Stimulated activated naive CD8-positive, alpha-beta T cell treated with anti-CD3 and anti-CD28 coated beads, Interleukin-15, Interleukin-2, amounts not matched to agents 100 ng/mL and 50 ng/mL, for 24 hours (primary cell): Measurements from ENCODE around the gene NCAPG2.

Experiments used
- H3K27ac Mint-ChIP-seq: one replicate; pipeline ENCODE4 v1.8.0; 2021; ENCODE audit warnings: mild to moderate bottlenecking, mixed read lengths
- H3K27me3 Mint-ChIP-seq: one replicate; pipeline ENCODE4 v1.8.0; 2021; ENCODE audit warnings: mixed read lengths
- H3K36me3 Mint-ChIP-seq: one replicate; pipeline ENCODE4 v1.8.0; 2021; ENCODE audit warnings: low read depth, mixed read lengths
- H3K4me1 Mint-ChIP-seq: one replicate; pipeline ENCODE4 v1.8.0; 2021; ENCODE audit warnings: low read depth, mixed read lengths
- H3K4me3 Mint-ChIP-seq: one replicate; pipeline ENCODE4 v1.8.0; 2021; ENCODE audit warnings: mild to moderate bottlenecking, mixed read lengths
- H3K9me3 Mint-ChIP-seq: one replicate; pipeline ENCODE4 v1.8.0; 2021; ENCODE audit warnings: mixed read lengths

NCAPG2 gene

GRCh38 chr7:158620418-158620817, 84.2 kb downstream of the NCAPG2 start:
- Mint-ChIP-seq H3K4me1 (no peaks in the 10 kb centered on the region), H3K4me3 (no peak overlapping the region), H3K27ac (no peak overlapping the region), H3K36me3 (peaks cover 42% of the 10 kb centered on the region), H3K27me3 (no peaks in the 10 kb centered on the region), H3K9me3 (no peaks in the 10 kb centered on the region)

DNA sequence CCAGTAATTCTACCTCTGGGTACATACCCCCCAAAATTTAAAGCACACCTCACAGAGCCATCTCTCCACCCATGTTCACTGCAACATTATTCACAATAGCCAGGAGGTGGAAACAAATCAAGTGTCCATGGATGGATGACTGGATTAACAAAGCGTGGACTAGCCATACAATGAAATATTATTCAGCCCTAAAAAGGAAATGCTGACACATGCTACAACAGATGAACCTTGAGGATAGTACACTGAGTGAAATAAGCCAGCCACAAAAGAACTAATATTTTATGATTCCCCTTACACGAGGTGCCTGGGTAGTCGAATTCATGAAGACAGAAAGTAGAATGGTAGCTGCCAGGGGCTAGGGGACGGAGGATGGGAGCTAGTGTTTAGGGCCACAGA, 85.9 kb downstream of the NCAPG2 start:
- no peaks in the 10 kb centered on the region for H3K9me3 Mint-ChIP-seq
- no peak overlapping the region for H3K27ac Mint-ChIP-seq
- peaks cover under 1% of the 10 kb centered on the region for H3K4me1 Mint-ChIP-seq
- H3K4me3 Mint-ChIP-seq: no peak overlapping the region
- H3K27me3 Mint-ChIP-seq: no peaks in the 10 kb centered on the region
- peaks cover 31% of the 10 kb centered on the region for H3K36me3 Mint-ChIP-seq

DNA sequence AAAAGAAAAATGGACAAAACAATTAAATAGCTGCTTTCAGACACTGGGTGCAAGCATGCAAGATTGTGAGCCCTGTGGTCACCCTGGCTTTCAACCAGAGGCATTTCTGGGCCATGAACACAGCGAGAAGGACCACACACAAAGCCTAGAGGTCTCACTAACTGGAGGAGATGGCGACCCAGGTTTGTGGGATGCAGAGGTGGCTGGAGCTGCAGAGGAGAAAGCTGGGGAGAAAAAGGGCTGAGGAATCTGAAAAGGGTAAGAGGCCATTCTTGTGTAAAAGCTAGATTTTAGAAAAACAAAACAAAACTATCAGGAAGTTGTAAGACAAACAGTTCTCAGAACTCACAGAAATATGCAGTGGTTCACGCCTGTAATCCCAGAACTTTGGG, 86.9 kb downstream of the NCAPG2 start:
- no peaks in the 10 kb centered on the region for H3K27me3 Mint-ChIP-seq
- H3K4me1 Mint-ChIP-seq: peaks cover 11% of the 10 kb centered on the region
- H3K36me3 Mint-ChIP-seq: peaks cover 24% of the 10 kb centered on the region
- H3K4me3 Mint-ChIP-seq: no peak overlapping the region
- H3K9me3 Mint-ChIP-seq: no peaks in the 10 kb centered on the region
- H3K27ac Mint-ChIP-seq: no peak overlapping the region

GRCh38 chr7:158616050-158616449, 88.6 kb downstream of the NCAPG2 start:
- peaks cover 28% of the 10 kb centered on the region for H3K36me3 Mint-ChIP-seq
- peaks cover 22% of the 10 kb centered on the region for H3K4me1 Mint-ChIP-seq
- H3K27ac Mint-ChIP-seq: no peak overlapping the region
- H3K27me3 Mint-ChIP-seq: no peaks in the 10 kb centered on the region
- H3K9me3 Mint-ChIP-seq: no peaks in the 10 kb centered on the region
- no peak overlapping the region for H3K4me3 Mint-ChIP-seq

DNA sequence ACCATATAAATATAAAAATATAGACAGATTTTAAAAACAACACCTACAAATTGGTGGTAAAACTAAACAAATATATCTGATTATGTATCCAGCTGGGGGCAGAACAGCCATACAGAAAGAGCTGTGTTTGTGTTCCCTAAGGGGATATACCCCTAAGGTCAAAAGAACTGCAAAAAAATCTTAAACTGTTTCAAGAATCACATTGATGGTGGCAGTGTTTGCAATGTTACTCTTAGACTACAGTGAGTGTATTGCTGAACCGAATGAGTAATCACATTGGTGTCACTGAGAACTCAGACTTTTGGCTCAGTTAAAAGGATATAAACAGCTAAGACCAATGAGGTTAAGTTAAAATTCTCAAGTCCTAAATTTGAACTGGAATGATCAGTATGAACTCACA, 89.9 kb downstream of the NCAPG2 start:
- no peak overlapping the region for H3K27ac Mint-ChIP-seq
- H3K4me1 Mint-ChIP-seq: peaks cover 22% of the 10 kb centered on the region
- H3K36me3 Mint-ChIP-seq: peaks cover 34% of the 10 kb centered on the region
- no peaks in the 10 kb centered on the region for H3K27me3 Mint-ChIP-seq
- no peak overlapping the region for H3K4me3 Mint-ChIP-seq
- H3K9me3 Mint-ChIP-seq: no peaks in the 10 kb centered on the region

- Mint-ChIP-seq H3K4me1 (peaks cover 22% of the 10 kb centered on the region), H3K36me3 (peaks cover 31% of the 10 kb centered on the region), H3K27me3 (no peaks in the 10 kb centered on the region), H3K27ac (no peak overlapping the region), H3K9me3 (no peaks in the 10 kb centered on the region), H3K4me3 (no peak overlapping the region)
Measured at GRCh38 chr7:158613481-158613880, 91.1 kb downstream of the NCAPG2 start.

- no peak overlapping the region for H3K27ac Mint-ChIP-seq
- no peak overlapping the region for H3K4me3 Mint-ChIP-seq
- peaks cover 37% of the 10 kb centered on the region for H3K36me3 Mint-ChIP-seq
Measured at GRCh38 chr7:158612546-158612945, 92.1 kb downstream of the NCAPG2 start.

GRCh38 chr7:158611541-158611940, 93.1 kb downstream of the NCAPG2 start:
- Mint-ChIP-seq H3K27ac (no peak overlapping the region), H3K9me3 (no peaks in the 10 kb centered on the region), H3K27me3 (no peaks in the 10 kb centered on the region), H3K36me3 (peaks cover 36% of the 10 kb centered on the region), H3K4me3 (no peak overlapping the region), H3K4me1 (peaks cover 22% of the 10 kb centered on the region)

More at GRCh38 chr7:158612546-158612945, 92.1 kb downstream of the NCAPG2 start:
- H3K4me1 Mint-ChIP-seq: peaks cover 22% of the 10 kb centered on the region
- no peaks in the 10 kb centered on the region for H3K27me3 Mint-ChIP-seq
- no peaks in the 10 kb centered on the region for H3K9me3 Mint-ChIP-seq

GRCh38 chr7:158609313-158609974, 95.2 kb downstream of the NCAPG2 start:
- Mint-ChIP-seq H3K27ac (no peak overlapping the region), H3K27me3 (no peaks in the 10 kb centered on the region), H3K4me1 (peaks cover 22% of the 10 kb centered on the region), H3K4me3 (no peak overlapping the region), H3K36me3 (peaks cover 36% of the 10 kb centered on the region), H3K9me3 (no peaks in the 10 kb centered on the region)

DNA sequence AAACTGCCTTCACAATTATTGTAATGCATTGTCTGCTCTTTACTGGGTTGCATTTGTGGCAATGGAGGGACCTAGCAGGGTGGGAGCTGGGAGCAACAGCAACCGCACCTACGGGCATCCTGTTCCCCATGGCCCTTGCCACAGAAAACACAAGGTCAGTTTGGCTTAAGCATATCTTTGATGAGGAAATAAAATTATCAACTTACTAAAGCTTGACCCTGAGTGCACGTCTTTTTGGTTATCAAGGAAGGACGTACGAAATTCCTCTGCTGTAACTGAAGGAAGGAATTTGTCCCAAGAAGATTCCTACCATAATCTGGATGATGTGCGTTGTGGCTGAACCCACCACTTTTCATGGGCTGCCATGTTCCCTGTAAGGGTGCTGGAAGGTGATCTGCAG, 97.0 kb downstream of the NCAPG2 start:
- H3K27me3 Mint-ChIP-seq: no peaks in the 10 kb centered on the region

DNA sequence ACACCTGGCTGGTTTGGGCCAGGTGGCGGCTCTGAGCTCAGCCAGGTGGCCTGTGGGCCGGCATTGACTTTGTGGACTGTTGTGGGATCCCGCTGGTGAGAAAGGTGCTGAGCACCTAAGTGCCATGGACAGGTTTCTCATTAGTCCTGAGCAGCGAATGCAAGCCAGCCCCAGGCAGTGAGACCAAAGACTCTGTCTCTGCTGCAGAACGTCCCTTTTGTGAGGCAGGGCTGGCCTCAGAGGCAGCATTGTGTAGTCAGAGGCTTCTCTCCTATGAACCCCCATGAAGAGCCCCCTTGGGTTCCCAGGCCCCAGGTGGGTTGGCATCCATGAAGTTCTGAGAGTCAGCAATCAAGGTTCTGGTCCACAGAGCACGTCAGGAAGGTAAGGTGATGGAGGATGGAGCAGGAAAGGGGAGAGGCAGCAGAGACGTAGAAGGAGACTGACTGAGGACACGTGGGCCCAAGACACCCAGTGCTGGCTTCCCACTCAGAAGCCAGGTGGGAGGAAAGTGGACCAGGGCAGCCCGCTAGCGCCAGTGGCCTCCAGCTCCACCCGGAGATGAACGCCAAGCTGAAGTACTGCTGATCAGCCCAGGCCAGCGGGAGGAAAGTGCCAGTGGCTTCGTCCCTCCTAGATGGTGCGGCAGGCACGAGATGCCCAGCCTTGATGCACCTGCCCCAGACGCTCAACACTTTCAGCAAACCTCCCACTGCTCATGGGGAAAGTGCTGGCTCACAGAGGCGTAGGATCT, 97.8 kb downstream of the NCAPG2 start:
- peaks cover 6% of the 10 kb centered on the region for H3K4me1 Mint-ChIP-seq
- H3K36me3 Mint-ChIP-seq: peaks cover 27% of the 10 kb centered on the region
- no peaks in the 10 kb centered on the region for H3K9me3 Mint-ChIP-seq
- H3K4me3 Mint-ChIP-seq: no peak overlapping the region
- H3K27me3 Mint-ChIP-seq: no peaks in the 10 kb centered on the region
- H3K27ac Mint-ChIP-seq: no peak overlapping the region

More for the DNA sequence above, 97.0 kb downstream of the NCAPG2 start:
- Mint-ChIP-seq H3K9me3 (no peaks in the 10 kb centered on the region), H3K36me3 (peaks cover 32% of the 10 kb centered on the region), H3K4me3 (no peak overlapping the region), H3K27ac (no peak overlapping the region), H3K4me1 (peaks cover 13% of the 10 kb centered on the region)

DNA sequence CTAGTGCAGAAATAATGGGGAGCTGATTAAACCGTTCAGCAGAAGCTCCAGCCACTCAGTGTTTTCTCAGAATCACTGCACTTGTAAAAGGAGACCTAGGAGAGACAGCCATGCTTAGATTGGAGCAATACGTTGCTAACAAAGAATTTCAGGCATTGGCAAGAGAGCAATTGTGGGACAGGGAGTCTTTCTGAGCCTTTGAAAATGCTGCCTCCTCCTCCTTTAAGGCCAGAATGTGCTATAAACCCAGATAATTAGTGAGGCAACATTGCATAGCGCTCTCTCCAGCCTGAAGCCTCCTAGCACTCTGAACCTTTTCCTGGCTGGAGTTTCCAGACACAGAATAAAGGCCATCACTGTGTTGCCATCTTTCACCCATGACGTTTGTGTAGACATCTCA, 98.5 kb downstream of the NCAPG2 start:
- Mint-ChIP-seq H3K27me3 (no peaks in the 10 kb centered on the region), H3K9me3 (no peaks in the 10 kb centered on the region), H3K4me1 (peaks cover 4% of the 10 kb centered on the region), H3K36me3 (peaks cover 27% of the 10 kb centered on the region), H3K4me3 (no peak overlapping the region), H3K27ac (no peak overlapping the region)

DNA sequence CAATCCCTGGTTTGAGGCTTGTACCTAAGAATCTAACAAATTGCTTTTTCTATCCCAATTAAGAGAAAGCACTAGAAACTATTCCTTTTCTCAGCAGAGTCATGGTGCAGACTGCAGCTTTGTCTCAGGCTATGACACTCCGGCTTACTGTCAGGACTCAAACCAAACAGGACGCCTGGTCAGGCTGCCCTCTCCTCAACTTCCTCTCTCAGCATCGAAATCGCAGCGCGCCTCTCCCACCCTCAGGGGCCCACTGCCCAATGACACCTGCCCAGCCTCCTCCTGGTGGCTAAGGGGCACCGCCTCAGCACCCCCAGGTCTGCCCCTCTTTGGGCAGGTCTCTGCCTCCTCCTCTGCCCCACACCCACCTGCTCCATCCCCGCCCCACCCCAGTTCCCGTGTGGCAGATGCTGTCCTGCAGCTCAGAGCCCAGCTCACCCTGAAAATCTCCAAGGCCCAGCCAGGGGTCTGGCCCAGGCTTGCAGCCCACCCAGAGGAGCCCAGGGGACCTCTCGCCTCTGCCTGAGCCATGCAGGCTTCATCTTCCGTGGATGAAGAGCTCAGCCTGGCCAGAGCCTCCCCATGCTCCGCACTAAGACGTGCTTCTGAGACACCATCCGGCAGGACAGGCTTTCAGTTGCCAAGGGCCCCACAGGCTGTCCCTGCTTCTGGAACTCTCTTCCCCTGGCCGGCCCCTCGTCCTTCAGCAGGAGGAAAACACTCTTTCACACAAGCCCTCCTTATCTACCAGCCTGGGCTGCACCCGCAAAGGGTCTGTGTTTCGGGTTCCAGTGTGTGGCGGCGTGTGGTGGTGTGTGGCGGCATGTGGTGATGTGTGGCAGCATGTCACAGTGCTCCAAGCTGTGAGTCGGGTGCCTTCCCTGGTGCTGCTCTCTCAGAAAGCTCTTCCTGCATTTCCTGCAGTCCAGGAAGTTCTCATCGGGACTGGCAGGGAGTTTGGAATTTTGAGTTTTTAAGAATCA, 100.5 kb downstream of the NCAPG2 start:
- Mint-ChIP-seq H3K27ac (no peak overlapping the region), H3K27me3 (no peaks in the 10 kb centered on the region)

GRCh38 chr7:158602905-158603772, 101.5 kb downstream of the NCAPG2 start:
- peaks cover 4% of the 10 kb centered on the region for H3K4me1 Mint-ChIP-seq
- H3K9me3 Mint-ChIP-seq: no peaks in the 10 kb centered on the region
- H3K4me3 Mint-ChIP-seq: no peak overlapping the region
- H3K27ac Mint-ChIP-seq: no peak overlapping the region
- peaks cover 15% of the 10 kb centered on the region for H3K36me3 Mint-ChIP-seq
- no peaks in the 10 kb centered on the region for H3K27me3 Mint-ChIP-seq

More for the DNA sequence above, 100.5 kb downstream of the NCAPG2 start:
- Mint-ChIP-seq H3K9me3 (no peaks in the 10 kb centered on the region), H3K4me3 (no peak overlapping the region), H3K36me3 (peaks cover 21% of the 10 kb centered on the region), H3K4me1 (peaks cover 4% of the 10 kb centered on the region)
